ENCODE results near the gene MBD5.

- no peak for TF ChIP-seq CTCF (conservative IDR thresholded peaks at IDR 0.05; ENCODE audit: low read depth, low read length)
- TF ChIP-seq EZH2 (IDR thresholded peaks at IDR 0.05; ENCODE audit: low read length, unreplicated experiment), result no peak
Measured at GRCh38 chr2:148515120-148515519, 494.2 kb downstream of the MBD5 start.
